CD14-positive monocyte (primary cell): Measurements from ENCODE around the gene IKZF1. TPM values are rescaled to one million over a fixed set of nuclear protein-coding genes. Genes with fewer than 3 reads are reported as not detected.

Experiments used
- DNase-seq, 3 donors: peaks; one replicate each; pipeline ENCODE4 v3.0.0-alpha.2; 2011 to 2022
- H2AFZ ChIP-seq: 2 replicates; pipeline ENCODE4 v1.6.0; 2012; ENCODE audit warnings: mild to moderate bottlenecking, low read depth, low read length, inconsistent platforms; ENCODE audit not compliant: insufficient read depth, poor library complexity, severe bottlenecking
- H3K27ac ChIP-seq, 2 donors: 1 replicate in 1 of 2; 2 replicates in 1 of 2; pipeline ENCODE4 v1.5.1; 2012 to 2013; ENCODE audit warnings: low read length in 2 of 2, control low read depth in 1 of 2, inconsistent platforms in 1 of 2, low read depth in 1 of 2, mild to moderate bottlenecking in 1 of 2
- H3K27me3 ChIP-seq, 2 donors: one replicate each; pipeline versions ENCODE4 v1.6.0 to v1.6.1; 2011 to 2013; ENCODE audit warnings: low read length in 2 of 2; ENCODE audit not compliant: control insufficient read depth in 2 of 2, insufficient read depth in 2 of 2
- H3K36me3 ChIP-seq, 2 donors: replicated peaks in 1 of 2; 1 replicate in 1 of 2; 2 replicates in 1 of 2; pipeline versions ENCODE4 v1.5.1 to v1.6.1; 2012 to 2013; ENCODE audit warnings: low read length in 2 of 2, control low read depth in 1 of 2, inconsistent platforms in 1 of 2, mild to moderate bottlenecking in 1 of 2; ENCODE audit not compliant: insufficient read depth in 2 of 2, control insufficient read depth in 1 of 2
- H3K4me1 ChIP-seq, 2 donors: 1 replicate in 1 of 2; 2 replicates in 1 of 2; pipeline versions ENCODE4 v1.5.1 to v1.6.1; 2012 to 2013; ENCODE audit warnings: low read length in 2 of 2, control low read depth in 1 of 2, inconsistent platforms in 1 of 2, mild to moderate bottlenecking in 1 of 2, moderate library complexity in 1 of 2; ENCODE audit not compliant: insufficient read depth in 2 of 2, control insufficient read depth in 1 of 2
- H3K4me2 ChIP-seq: replicated peaks from 2 replicates; pipeline ENCODE3; 2012; ENCODE audit warnings: low read length, moderate library complexity, mild to moderate bottlenecking; ENCODE audit not compliant: poor library complexity, severe bottlenecking; ENCODE audit errors: extremely low read depth
- H3K4me3 ChIP-seq, 3 experiments: fragments of 200-600 bp in 1 of 3; sonication (generic) in 1 of 3; replicated peaks in 1 of 3; 1 replicate in 2 of 3; 2 replicates in 1 of 3; pipeline ENCODE4 v1.5.1; 2011 to 2013; ENCODE audit warnings: low read length in 3 of 3, mild to moderate bottlenecking in 3 of 3, control low read depth in 2 of 3, low read depth in 2 of 3, inconsistent platforms in 1 of 3, moderate library complexity in 1 of 3
- H3K79me2 ChIP-seq: 2 replicates; pipeline ENCODE4 v1.6.0; 2012; ENCODE audit warnings: mild to moderate bottlenecking, control low read depth, inconsistent platforms, low read length, moderate library complexity; ENCODE audit not compliant: insufficient read depth
- H3K9ac ChIP-seq: 2 replicates; pipeline ENCODE4 v1.6.0; 2017; ENCODE audit warnings: low read length, mild to moderate bottlenecking; ENCODE audit not compliant: insufficient read depth, poor library complexity, severe bottlenecking
- H3K9me3 ChIP-seq, 2 donors: replicated peaks in 1 of 2; 1 replicate in 1 of 2; 2 replicates in 1 of 2; pipeline versions ENCODE4 v1.5.1 to v1.6.1; 2012 to 2013; ENCODE audit warnings: low read length in 2 of 2, control low read depth in 1 of 2; ENCODE audit not compliant: control insufficient read depth in 1 of 2, insufficient read depth in 1 of 2
- H4K20me1 ChIP-seq: 2 replicates; pipeline ENCODE4 v1.6.0; 2012; ENCODE audit warnings: mild to moderate bottlenecking, low read length, control low read depth, moderate library complexity; ENCODE audit not compliant: insufficient read depth
- H3K27ac Mint-ChIP-seq, 7 donors: one replicate each; pipeline ENCODE4 v1.8.0; 2020; ENCODE audit warnings: mild to moderate bottlenecking in 7 of 7, mixed read lengths in 7 of 7, moderate library complexity in 6 of 7, inconsistent platforms in 2 of 7
- H3K27me3 Mint-ChIP-seq, 3 donors: one replicate each; pipeline ENCODE4 v1.8.0; 2021 to 2022; ENCODE audit warnings: low read depth in 3 of 3, mild to moderate bottlenecking in 3 of 3, mixed read lengths in 3 of 3, moderate library complexity in 3 of 3, inconsistent platforms in 1 of 3
- H3K36me3 Mint-ChIP-seq, 2 donors: one replicate each; pipeline ENCODE4 v1.8.0; 2020; ENCODE audit warnings: mixed read lengths in 2 of 2, inconsistent platforms in 1 of 2, mild to moderate bottlenecking in 1 of 2
- H3K4me1 Mint-ChIP-seq: one replicate; pipeline ENCODE4 v1.8.0; 2020; ENCODE audit warnings: mild to moderate bottlenecking, mixed read lengths
- H3K4me3 Mint-ChIP-seq, 2 donors: one replicate each; pipeline ENCODE4 v1.8.0; 2020; ENCODE audit warnings: mild to moderate bottlenecking in 2 of 2, mixed read lengths in 2 of 2, moderate library complexity in 1 of 2
- H3K9me3 Mint-ChIP-seq, 7 donors: one replicate each; pipeline ENCODE4 v1.8.0; 2020 to 2022; ENCODE audit warnings: mixed read lengths in 7 of 7, mild to moderate bottlenecking in 6 of 7, moderate library complexity in 6 of 7, inconsistent platforms in 2 of 7
- WGBS: methylation state at CpG from one replicate; pipeline ENCODE4 v1.1.5; 2013; ENCODE audit warnings: missing lambda C conversion rate; ENCODE audit not compliant: insufficient coverage; 5-methylcytosine and 5-hydroxymethylcytosine counted together
- intact Hi-C, 2 donors: fragments of 100-400 bp; cut with micrococcal nuclease; formaldehyde crosslinking; loops; one replicate each; pipeline versions ENCODE4 v1.15.0 to v1.15.1; 2023
- polyA plus RNA-seq, 3 donors: library from polyadenylated mRNA; depleted of rRNA in 1 of 3; unstranded in 2 of 3; stranded (reverse) in 1 of 3; fragments of 300-500 nt in 2 of 3; fragments of >200 nt in 1 of 3; fragmentation: Illumina TruSeq in 2 of 3; gene quantifications; 1 replicate in 2 of 3; 2 replicates in 1 of 3; pipeline ENCODE4 v1.2.3, GENCODE V29; 2012 to 2021
- TF ChIP-seq, protein P1 (sequence below): fragments of 200-600 bp; IDR thresholded peaks from one replicate; pipeline ENCODE4 v1.8.0; 2022; ENCODE audit warnings: antibody characterized with exemption, mild to moderate bottlenecking

Gene IKZF1
- polyA plus RNA-seq, 3 donors = 38.4 to 130 (median 80.2) TPM

- Histone ChIP-seq H3K79me2 (no peaks in the 10 kb centered on the region), H3K4me3 (no peak overlapping the region), H3K27ac (no peak overlapping the region), H3K9ac (no peak overlapping the region), H2AFZ (no peak overlapping the region), H3K36me3 (no peaks in the 10 kb centered on the region), H3K27me3 (no peaks in the 10 kb centered on the region), H3K4me1 (no peaks in the 10 kb centered on the region), H3K4me2 (no peak overlapping the region), H3K9me3 (no peaks in the 10 kb centered on the region), H4K20me1 (no peaks in the 10 kb centered on the region)
- TF ChIP-seq, protein P1, sequence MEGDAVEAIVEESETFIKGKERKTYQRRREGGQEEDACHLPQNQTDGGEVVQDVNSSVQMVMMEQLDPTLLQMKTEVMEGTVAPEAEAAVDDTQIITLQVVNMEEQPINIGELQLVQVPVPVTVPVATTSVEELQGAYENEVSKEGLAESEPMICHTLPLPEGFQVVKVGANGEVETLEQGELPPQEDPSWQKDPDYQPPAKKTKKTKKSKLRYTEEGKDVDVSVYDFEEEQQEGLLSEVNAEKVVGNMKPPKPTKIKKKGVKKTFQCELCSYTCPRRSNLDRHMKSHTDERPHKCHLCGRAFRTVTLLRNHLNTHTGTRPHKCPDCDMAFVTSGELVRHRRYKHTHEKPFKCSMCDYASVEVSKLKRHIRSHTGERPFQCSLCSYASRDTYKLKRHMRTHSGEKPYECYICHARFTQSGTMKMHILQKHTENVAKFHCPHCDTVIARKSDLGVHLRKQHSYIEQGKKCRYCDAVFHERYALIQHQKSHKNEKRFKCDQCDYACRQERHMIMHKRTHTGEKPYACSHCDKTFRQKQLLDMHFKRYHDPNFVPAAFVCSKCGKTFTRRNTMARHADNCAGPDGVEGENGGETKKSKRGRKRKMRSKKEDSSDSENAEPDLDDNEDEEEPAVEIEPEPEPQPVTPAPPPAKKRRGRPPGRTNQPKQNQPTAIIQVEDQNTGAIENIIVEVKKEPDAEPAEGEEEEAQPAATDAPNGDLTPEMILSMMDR = no peak
- Mint-ChIP-seq H3K27me3 (peaks cover 0 to 2% (median 0%) of the 10 kb centered on the region in 3 donors), H3K27ac (no peak overlapping the region), H3K4me3 (no peak overlapping the region), H3K4me1 (peaks cover 3% of the 10 kb centered on the region), H3K36me3 (no peaks in the 10 kb centered on the region), H3K9me3 (peaks cover 0 to 4% (median 0%) of the 10 kb centered on the region in 7 donors)
- intact Hi-C loops = no loop called here
- WGBS = 100% methylated on average over 1 of the region's 7 CpGs
- DNase-seq = no peak
These were observed 10.9 kb upstream of the IKZF1 start for GRCh38 chr7:50293509-50294179.

DNA sequence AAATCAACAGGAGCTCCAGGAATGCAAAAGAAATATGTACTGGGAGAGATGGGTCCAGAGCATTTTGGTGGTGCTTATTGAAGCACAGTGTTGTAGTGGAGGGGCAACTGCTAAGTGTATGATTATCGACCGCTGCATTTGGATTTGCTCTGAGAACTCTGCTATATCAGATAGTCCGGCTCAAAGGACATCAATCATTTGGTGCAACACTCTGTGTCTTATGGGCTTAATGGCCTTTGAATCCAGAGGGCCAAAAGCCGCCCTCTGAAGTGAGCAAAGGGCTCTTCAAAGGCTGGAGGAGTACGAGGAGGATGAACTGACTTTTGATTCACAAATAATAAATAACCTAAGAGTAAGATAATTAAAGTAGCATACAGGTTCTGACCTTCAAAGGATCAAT is 9.4 kb upstream of the IKZF1 start:
- H3K36me3 ChIP-seq = no peaks in the 10 kb centered on the region
- Mint-ChIP-seq H3K4me1 (peaks cover 5% of the 10 kb centered on the region), H3K27me3 (peaks cover 0 to 2% (median 0%) of the 10 kb centered on the region in 3 donors), H3K4me3 (no peak overlapping the region), H3K9me3 (peaks cover 0 to 4% (median 0%) of the 10 kb centered on the region in 7 donors), H3K27ac (no peak overlapping the region), H3K36me3 (no peaks in the 10 kb centered on the region)
- H3K4me1 ChIP-seq = peaks cover 0 to 1% of the 10 kb centered on the region in 2 donors
- no peak overlapping the region for H3K9ac ChIP-seq
- H3K9me3 ChIP-seq = no peaks in the 10 kb centered on the region
- H2AFZ ChIP-seq = no peak overlapping the region
- 100% methylated on average over 3 of the region's 5 CpGs for WGBS
- no peak overlapping the region for H3K4me2 ChIP-seq
- no peaks in the 10 kb centered on the region for H3K79me2 ChIP-seq
- TF ChIP-seq, protein P1 = no peak
- no peak overlapping the region for H3K4me3 ChIP-seq
- H3K27me3 ChIP-seq = no peaks in the 10 kb centered on the region
- H4K20me1 ChIP-seq = no peaks in the 10 kb centered on the region
- intact Hi-C loops = no loop called here
- H3K27ac ChIP-seq = no peak overlapping the region
- DNase-seq = no peak
